GM12878 (cell line): ENCODE data around the gene COL20A1. TPM values are rescaled to one million over a fixed set of nuclear protein-coding genes. Genes with fewer than 3 reads are reported as not detected.

ENCODE experiments used
- ATAC-seq: fragments of 200-7000 bp; cut with Tn5 transposase; 3 replicates; pipeline ENCODE4 v1.9.1; 2020; ENCODE audit warnings: mild to moderate bottlenecking, moderate library complexity
- BruUV-seq: library from RNA; stranded (reverse); fragments of 400-500 nt; replicated peaks from 2 replicates; lab custom pipeline; 2021; lab: Mats Ljungman, UMichigan
- CTCF ChIA-PET: fragments of 300-600 bp; sonication (Branson Sonifier 250); formaldehyde crosslinking; extraction: SDS; loops from one replicate; lab custom pipeline; 2021; ENCODE audit warnings: inconsistent platforms; lab: Yijun Ruan, JAX
- POLR2A ChIA-PET: fragments of 350-600 bp; formaldehyde crosslinking; extraction: SDS; loops from one replicate; lab custom pipeline; 2021; ENCODE audit warnings: inconsistent platforms; lab: Charles Lee
- RAD21 ChIA-PET: fragments of 300-600 bp; sonication (Branson Sonifier 250); formaldehyde crosslinking; loops from one replicate; lab custom pipeline; 2023; ENCODE audit warnings: antibody characterized with exemption; ENCODE audit not compliant: unreplicated experiment; lab: Charles Lee
- SMC1A ChIA-PET: fragments of 300-600 bp; sonication (Branson Sonifier 250); formaldehyde crosslinking; loops from one replicate; lab custom pipeline; 2023; ENCODE audit not compliant: unreplicated experiment, uncharacterized antibody; lab: Charles Lee
- DNase-seq: peaks from one replicate; pipeline ENCODE4 v3.0.0-alpha.2; 2011; ENCODE audit warnings: low read depth, low spot score
- FAIRE-seq: peaks from 3 replicates; lab custom pipeline; 2011; peaks lifted over from hg19 to GRCh38; lab: Jason Lieb, UNC
- H2AFZ ChIP-seq: 2 replicates; pipeline ENCODE4 v1.6.0; 2011; ENCODE audit warnings: low read depth, low read length, control low read depth; ENCODE audit not compliant: control insufficient read depth
- H3K27ac ChIP-seq: 2 replicates; pipeline ENCODE4 v1.5.1; 2011; ENCODE audit warnings: control low read depth; ENCODE audit not compliant: control insufficient read depth, insufficient read depth
- H3K27me3 ChIP-seq, 2 experiments: replicated peaks in 1 of 2; 2 replicates each; pipeline versions ENCODE4 v1.6.0 to v1.6.1; 2011; ENCODE audit warnings: low read length in 1 of 2; ENCODE audit not compliant: control insufficient read depth in 2 of 2, insufficient read depth in 2 of 2
- H3K36me3 ChIP-seq, 2 experiments: 2 replicates each; pipeline ENCODE4 v1.5.1; 2011; ENCODE audit warnings: low read length in 1 of 2; ENCODE audit not compliant: control insufficient read depth in 2 of 2, insufficient read depth in 2 of 2
- H3K4me1 ChIP-seq: 2 replicates; pipeline ENCODE4 v1.6.1; 2011; ENCODE audit warnings: mild to moderate bottlenecking, low read length, moderate library complexity, mixed read lengths; ENCODE audit not compliant: control insufficient read depth, insufficient read depth
- H3K4me2 ChIP-seq: 2 replicates; pipeline ENCODE4 v1.6.0; 2011; ENCODE audit warnings: control low read depth; ENCODE audit not compliant: control insufficient read depth, insufficient read depth
- H3K4me3 ChIP-seq: fragments of 200-600 bp; sonication (generic); 2 replicates; pipeline ENCODE4 v1.5.1; 2016
- H3K79me2 ChIP-seq: 2 replicates; pipeline ENCODE4 v1.6.0; 2011; ENCODE audit warnings: low read length; ENCODE audit not compliant: control insufficient read depth, insufficient read depth
- H3K9ac ChIP-seq: 2 replicates; pipeline ENCODE4 v1.8.0; 2011; ENCODE audit warnings: low read length, control low read depth, mixed read lengths; ENCODE audit not compliant: control insufficient read depth, insufficient read depth
- H3K9me3 ChIP-seq: replicated peaks from 3 replicates; pipeline ENCODE4 v1.5.1; 2011; ENCODE audit warnings: mild to moderate bottlenecking, low read length; ENCODE audit not compliant: control insufficient read depth, insufficient read depth
- H4K20me1 ChIP-seq: 2 replicates; pipeline ENCODE4 v1.6.0; 2011; ENCODE audit not compliant: control insufficient read depth, insufficient read depth
- CBFB ChIP-seq: IDR thresholded peaks from 2 replicates; pipeline ENCODE4 v1.6.1; 2016; ENCODE audit warnings: antibody characterized with exemption, low read depth
- CHD4 ChIP-seq: fragments of 200-600 bp; sonication (generic); IDR thresholded peaks from 2 replicates; pipeline ENCODE4 v1.6.1; 2016; ENCODE audit warnings: mild to moderate bottlenecking
- KDM1A ChIP-seq: fragments of 200-600 bp; sonication (generic); IDR thresholded peaks from 2 replicates; pipeline ENCODE4 v1.6.1; 2016; ENCODE audit warnings: borderline replicate concordance
- PKNOX1 ChIP-seq: fragments of 450-650 bp; IDR thresholded peaks from 2 replicates; pipeline ENCODE4 v1.6.1; 2016; ENCODE audit warnings: mild to moderate bottlenecking
- PRDM15 ChIP-seq: fragments of 450-650 bp; formaldehyde crosslinking; IDR thresholded peaks from 2 replicates; pipeline ENCODE4 v1.4.0; 2020; ENCODE audit warnings: mild to moderate bottlenecking, moderate library complexity
- SIX5 ChIP-seq: IDR thresholded peaks from 2 replicates; pipeline ENCODE4 v1.6.1; 2011; ENCODE audit warnings: mild to moderate bottlenecking, low read depth, low read length, moderate library complexity; ENCODE audit not compliant: severe bottlenecking
- SP1 ChIP-seq: IDR thresholded peaks from one replicate; pipeline ENCODE4 v1.6.1; 2011; ENCODE audit warnings: low read depth, low read length
- TCF3 ChIP-seq: IDR thresholded peaks from 2 replicates; pipeline ENCODE4 v1.6.1; 2012; ENCODE audit warnings: low read depth, mild to moderate bottlenecking, low read length, borderline replicate concordance; ENCODE audit not compliant: insufficient read depth
- WGBS: methylation state at CpG from one replicate; pipeline ENCODE4 v1.1.6; 2016; ENCODE audit warnings: low lambda C conversion rate; ENCODE audit not compliant: insufficient replicate concordance, insufficient coverage; ENCODE audit errors: missing lambda C conversion rate; 5-methylcytosine and 5-hydroxymethylcytosine counted together
- in situ Hi-C: fragments of 300-500 bp; cut with MboI; formaldehyde crosslinking; loops from 9 replicates; pipeline ENCODE4 v1.14.3; 2018; ENCODE audit warnings: mixed read lengths
- intact Hi-C: fragments of 100-400 bp; cut with micrococcal nuclease; formaldehyde crosslinking; loops from one replicate; pipeline ENCODE4 v1.14.2; 2022; ENCODE audit not compliant: unreplicated experiment
- polyA plus RNA-seq, 11 experiments: library from polyadenylated mRNA; depleted of rRNA in 4 of 11; unstranded in 6 of 11; stranded (reverse) in 5 of 11; fragments of >200 nt; fragmentation: Nextera tagmentation in 4 of 11; fragmentation: Illumina TruSeq in 1 of 11; extraction: Ambion mirVana in 4 of 11; extraction: Trizol in 1 of 11; gene quantifications; 1 replicate in 1 of 11; 2 replicates in 10 of 11; pipeline versions ENCODE4 v1.2.1 to v1.2.3, GENCODE V29; 2011 to 2016; ENCODE audit warnings: inconsistent platforms in 2 of 11, missing spikeins in 2 of 11, low read depth in 1 of 11
- total RNA-seq, 4 experiments: library from RNA; depleted of rRNA in 3 of 4; stranded (reverse); fragments of >200 nt in 3 of 4; fragmentation: Illumina TruSeq in 1 of 4; extraction: Trizol in 1 of 4; gene quantifications; 2 replicates each; pipeline versions ENCODE4 v1.2.1 to v1.2.3, GENCODE V29; 2013 to 2021

Gene COL20A1
- total and polyA plus RNA-seq, 10 of the 15 experiments (the other 5 are each of a cell fraction or from before 2014, with no cell fraction given): not detected

- Histone ChIP-seq H4K20me1 (no peaks in the 10 kb centered on the region), H3K36me3 (no peaks in the 10 kb centered on the region), H3K4me1 (no peaks in the 10 kb centered on the region), H3K9ac (no peak overlapping the region), H2AFZ (no peak overlapping the region), H3K27ac (no peak overlapping the region), H3K27me3 (no peaks in the 10 kb centered on the region), H3K4me3 (no peak overlapping the region), H3K9me3 (no peaks in the 10 kb centered on the region), H3K4me2 (no peak overlapping the region), H3K79me2 (no peaks in the 10 kb centered on the region)
- no peak for FAIRE-seq
- no peak for DNase-seq
- TF ChIP-seq PRDM15 (CRISPR knock-in tag) (no peak), SP1 (no peak)
- intact Hi-C loops (no loop called here), in situ Hi-C loops (no loop called here)
- POLR2A ChIA-PET: no interaction called here
- RAD21 ChIA-PET: no interaction called here
- SMC1A ChIA-PET: no interaction called here
- no peak for ATAC-seq
- WGBS: 53% methylated on average over 5 of the region's 6 CpGs
- CTCF ChIA-PET: no interaction called here
- BruUV-seq: no TSS peak
Observed at GRCh38 chr20:63317061-63317460, 24.1 kb downstream of the COL20A1 start.

- POLR2A ChIA-PET: no interaction called here
- H3K79me2 ChIP-seq: no peaks in the 10 kb centered on the region
- FAIRE-seq: no peak
Observed at GRCh38 chr20:63317601-63318291, 24.8 kb downstream of the COL20A1 start.

More at GRCh38 chr20:63317601-63318291, 24.8 kb downstream of the COL20A1 start:
- intact Hi-C loops (no loop called here), in situ Hi-C loops (no loop called here)
- 31% methylated on average over 18 of the region's 18 CpGs for WGBS
- Histone ChIP-seq H3K27ac (no peak overlapping the region), H2AFZ (no peak overlapping the region), H3K27me3 (no peaks in the 10 kb centered on the region), H3K9me3 (no peaks in the 10 kb centered on the region), H4K20me1 (no peaks in the 10 kb centered on the region), H3K4me1 (no peaks in the 10 kb centered on the region), H3K36me3 (no peaks in the 10 kb centered on the region), H3K9ac (no peak overlapping the region), H3K4me2 (no peak overlapping the region), H3K4me3 (no peak overlapping the region)
- DNase-seq (no peak), ATAC-seq (no peak)
- TF ChIP-seq TCF3: no peak
- TF ChIP-seq SIX5: no peak
- TF ChIP-seq KDM1A: no peak
- TF ChIP-seq PKNOX1: no peak
- TF ChIP-seq CBFB: no peak
- TF ChIP-seq CHD4: no peak
- no TSS peak for BruUV-seq
- RAD21 ChIA-PET: no interaction called here
- SMC1A ChIA-PET: no interaction called here
- CTCF ChIA-PET: no interaction called here
